Measurements from ENCODE around the gene AGMAT. TPM values are rescaled to one million over a fixed set of nuclear protein-coding genes. Genes with fewer than 3 reads are reported as not detected.

AGMAT gene
- total RNA-seq = 0.18 TPM

GRCh38 chr1:15584489-15585363, at the start of gene AGMAT:
AGMAT (minus strand) TSS chr1:15585051; CDS start chr1:15584967, 84 bp downstream.
- ATAC-seq (peak; percentile 63), DNase-seq (ENCODE audit: low spot score) (peak; percentile 65)
- intact Hi-C loops (cut with DNase I) = no loop called here

GRCh38 chr1:15633756-15634420, 49.0 kb upstream of the AGMAT start:
- no peak for ATAC-seq
- intact Hi-C loops (cut with DNase I) = no loop called here
- no peak for DNase-seq (ENCODE audit: low spot score)

GRCh38 chr1:15628003-15628402, 43.2 kb upstream of the AGMAT start:
- intact Hi-C loops (cut with DNase I) = no loop called here
- no peak for DNase-seq (ENCODE audit: low spot score)
- no peak for ATAC-seq

- ATAC-seq = no peak
- intact Hi-C loops (cut with DNase I) = no loop called here
- DNase-seq (ENCODE audit: low spot score) = no peak
Measured at GRCh38 chr1:15627343-15627988, 42.6 kb upstream of the AGMAT start.

- ATAC-seq (no peak), DNase-seq (ENCODE audit: low spot score) (no peak)
- intact Hi-C loops (cut with DNase I) = no loop called here
Measured at GRCh38 chr1:15626269-15626950, 41.6 kb upstream of the AGMAT start.

GRCh38 chr1:15625056-15625917, 40.4 kb upstream of the AGMAT start:
- no peak for DNase-seq (ENCODE audit: low spot score)
- no peak for ATAC-seq
- intact Hi-C loops (cut with DNase I) = no loop called here

GRCh38 chr1:15624133-15624714, 39.4 kb upstream of the AGMAT start:
- DNase-seq (ENCODE audit: low spot score) = no peak
- intact Hi-C loops (cut with DNase I) = no loop called here
- ATAC-seq = no peak

- DNase-seq (ENCODE audit: low spot score) = no peak
- ATAC-seq = no peak
- intact Hi-C loops (cut with DNase I) = no loop called here
Measured at GRCh38 chr1:15623435-15623834, 38.6 kb upstream of the AGMAT start.

GRCh38 chr1:15622712-15623373, 38.0 kb upstream of the AGMAT start:
- ATAC-seq (no peak), DNase-seq (ENCODE audit: low spot score) (no peak)
- intact Hi-C loops (cut with DNase I) = no loop called here

- intact Hi-C loops (cut with DNase I) = no loop called here
- DNase-seq (ENCODE audit: low spot score) (no peak), ATAC-seq (no peak)
Measured at GRCh38 chr1:15621975-15622374, 37.1 kb upstream of the AGMAT start.

GRCh38 chr1:15620902-15621682, 36.2 kb upstream of the AGMAT start:
- ATAC-seq (no peak), DNase-seq (ENCODE audit: low spot score) (no peak)
- intact Hi-C loops (cut with DNase I) = no loop called here

- no peak for DNase-seq (ENCODE audit: low spot score)
- intact Hi-C loops (cut with DNase I) = no loop called here
- ATAC-seq = no peak
Measured at GRCh38 chr1:15620155-15620545, 35.3 kb upstream of the AGMAT start.

- peak; percentile 16 for ATAC-seq
- intact Hi-C loops (cut with DNase I) = loop anchor here (5.0 to 10.0 kb wide), 2 partner anchors 68 to 896 kb away; partner anchors contain the start of gene RNU1-1
- no peak for DNase-seq (ENCODE audit: low spot score)
Measured at GRCh38 chr1:15618655-15619525, 34.0 kb upstream of the AGMAT start.

GRCh38 chr1:15618077-15618654, 33.3 kb upstream of the AGMAT start:
- intact Hi-C loops (cut with DNase I) = loop anchor here (5.0 to 10.0 kb wide), 2 partner anchors 69 to 897 kb away; partner anchors contain the start of gene RNU1-1

More at GRCh38 chr1:15618077-15618654, 33.3 kb upstream of the AGMAT start:
- ATAC-seq = peak; percentile 6
- DNase-seq (ENCODE audit: low spot score) = no peak
